OCI-LY3 (cell line): Measurements from ENCODE around the gene TRPM1.

ENCODE experiments used
- H2AFZ ChIP-seq: fragments of 200-600, 300-600 bp; shearing (Covaris generic); 2 replicates; pipeline ENCODE4 v1.6.0; 2014; ENCODE audit warnings: antibody characterized with exemption, low read depth, low read length
- H3K27ac ChIP-seq: fragments of 200-600, 300-600 bp; sonication (generic); 2 replicates; pipeline ENCODE4 v1.5.1; 2014; ENCODE audit warnings: mild to moderate bottlenecking, low read length, moderate library complexity, mixed read lengths
- H3K27me3 ChIP-seq: fragments of 200-600, 300-600 bp; sonication (generic); 2 replicates; pipeline ENCODE4 v1.6.1; 2014; ENCODE audit warnings: low read depth, low read length, mixed read lengths
- H3K36me3 ChIP-seq: fragments of 200-600, 300-600 bp; sonication (generic); replicated peaks from 2 replicates; pipeline ENCODE3; 2014; ENCODE audit warnings: low read depth, low read length, mixed read lengths
- H3K4me1 ChIP-seq: fragments of 300-600, 200-600 bp; sonication (generic); 2 replicates; pipeline ENCODE4 v1.6.1; 2014; ENCODE audit warnings: low read length, mixed read lengths
- H3K4me2 ChIP-seq: fragments of 200-600, 300-600 bp; sonication (generic); 2 replicates; pipeline ENCODE4 v1.6.1; 2014; ENCODE audit warnings: low read length, mixed read lengths
- H3K4me3 ChIP-seq: fragments of 300-600, 200-600 bp; sonication (generic); 2 replicates; pipeline ENCODE4 v1.5.1; 2014; ENCODE audit warnings: antibody characterized with exemption, mild to moderate bottlenecking, low read length, moderate library complexity
- H3K79me2 ChIP-seq: fragments of 300-600, 200-600 bp; shearing (Covaris generic); 2 replicates; pipeline ENCODE4 v1.6.1; 2014; ENCODE audit warnings: mild to moderate bottlenecking, low read length, mixed read lengths
- H3K9ac ChIP-seq: fragments of 300-600, 200-600 bp; shearing (Covaris generic); 2 replicates; pipeline ENCODE4 v1.6.0; 2014; ENCODE audit warnings: mild to moderate bottlenecking, low read length, moderate library complexity
- H3K9me3 ChIP-seq: fragments of 200-600, 300-600 bp; shearing (Covaris generic); 2 replicates; pipeline ENCODE4 v1.6.1; 2014; ENCODE audit warnings: low read length, mixed read lengths; ENCODE audit not compliant: insufficient read depth
- H4K20me1 ChIP-seq: fragments of 200-600, 300-600 bp; sonication (generic); 2 replicates; pipeline ENCODE4 v1.6.1; 2016; ENCODE audit warnings: low read length, mixed read lengths; ENCODE audit not compliant: insufficient read depth
- CTCF ChIP-seq: fragments of 200-600, 300-600 bp; sonication (generic); IDR thresholded peaks from 2 replicates; pipeline ENCODE4 v1.5.1; 2014; ENCODE audit warnings: antibody characterized with exemption, low read length, low read depth
- EZH2phosphoT487 ChIP-seq: fragments of 200-600 bp; shearing (Covaris generic); IDR thresholded peaks from 2 replicates; pipeline ENCODE4 v1.6.1; 2018; ENCODE audit warnings: antibody characterized with exemption, mixed run types, low read depth

The TRPM1 gene

DNA sequence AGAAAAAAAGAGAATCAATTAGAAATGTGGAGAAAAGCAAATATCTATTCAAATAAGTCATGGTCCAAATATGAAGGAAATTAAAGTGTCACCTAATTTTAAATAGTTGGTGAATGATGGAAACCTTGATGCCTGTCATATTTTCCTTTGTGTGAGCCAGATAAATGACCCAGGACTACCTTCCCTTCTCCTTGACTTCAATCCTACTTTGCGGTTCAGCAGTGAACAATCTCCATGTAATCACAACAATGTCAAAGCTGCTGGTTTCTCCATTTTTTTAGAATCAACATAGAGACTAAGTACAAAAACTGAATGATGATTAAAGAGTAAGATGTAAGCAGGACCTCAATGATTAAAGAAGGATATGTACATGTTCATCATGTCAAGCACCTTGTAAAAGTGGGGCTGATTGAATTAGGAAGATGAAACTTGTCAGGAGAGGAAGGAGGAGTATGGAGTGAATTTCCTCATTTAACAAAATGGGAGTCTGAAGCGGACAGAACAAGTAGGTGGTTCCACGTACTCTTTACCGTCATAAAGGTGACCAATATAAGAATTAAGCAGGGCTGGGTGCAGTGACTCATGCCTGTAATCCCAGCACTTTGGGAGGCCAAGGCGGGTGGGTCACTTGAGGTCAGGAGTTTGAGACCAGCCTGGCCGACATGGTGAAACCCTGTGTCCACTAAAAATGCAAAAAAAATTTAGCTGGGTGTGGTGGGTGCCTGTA is 43.1 kb downstream of the TRPM1 start:
- no peak overlapping the region for H3K27ac ChIP-seq

DNA sequence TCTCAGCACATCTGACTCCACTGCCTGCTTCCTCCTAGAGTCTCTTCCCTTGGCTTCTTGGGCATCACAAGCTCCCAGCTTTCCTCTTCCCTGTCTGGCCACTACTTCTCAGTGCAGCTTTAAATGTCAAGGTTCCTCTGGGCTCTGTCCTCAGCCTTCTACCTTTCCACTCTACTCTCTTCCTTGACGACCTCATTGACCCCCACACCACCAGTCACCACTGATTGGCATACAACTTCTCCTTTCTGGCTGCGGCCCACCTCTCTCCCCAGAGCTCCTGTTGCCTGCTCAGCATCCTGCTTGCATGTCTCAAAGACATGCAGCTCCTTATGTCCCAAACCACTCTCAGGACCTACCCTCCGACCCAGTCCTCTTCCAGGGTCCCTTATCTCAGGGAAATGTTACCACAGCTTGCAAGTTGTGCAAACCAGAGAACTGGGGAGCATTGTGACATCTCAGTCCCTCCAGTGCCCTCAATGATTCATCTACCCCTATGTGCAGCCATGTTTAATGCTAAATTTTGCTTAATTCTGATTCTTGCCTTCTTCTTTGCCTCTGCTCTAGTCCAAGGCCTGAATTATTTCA is 49.9 kb downstream of the TRPM1 start:
- no peak overlapping the region for H3K9ac ChIP-seq
- TF ChIP-seq EZH2phosphoT487 (no peak), CTCF (no peak)
- H3K36me3 ChIP-seq = no peaks in the 10 kb centered on the region
- no peak overlapping the region for H3K27ac ChIP-seq
- H3K9me3 ChIP-seq = no peaks in the 10 kb centered on the region
- no peak overlapping the region for H3K4me3 ChIP-seq
- H2AFZ ChIP-seq = no peak overlapping the region
- peaks cover 8% of the 10 kb centered on the region; the same call in 1 of the 2 replicates for H3K27me3 ChIP-seq
- H3K79me2 ChIP-seq = no peaks in the 10 kb centered on the region
- H3K4me1 ChIP-seq = peaks cover 16% of the 10 kb centered on the region
- H4K20me1 ChIP-seq = no peaks in the 10 kb centered on the region
- H3K4me2 ChIP-seq = no peak overlapping the region

More for the DNA sequence above, 43.1 kb downstream of the TRPM1 start:
- H3K79me2 ChIP-seq = no peaks in the 10 kb centered on the region
- H4K20me1 ChIP-seq = no peaks in the 10 kb centered on the region
- H3K4me1 ChIP-seq = peaks cover 23% of the 10 kb centered on the region
- TF ChIP-seq CTCF = no peak
- no peak for TF ChIP-seq EZH2phosphoT487
- H3K27me3 ChIP-seq = peaks cover 15% of the 10 kb centered on the region; the same call in 1 of the 2 replicates
- no peaks in the 10 kb centered on the region for H3K36me3 ChIP-seq
- no peak overlapping the region for H3K4me3 ChIP-seq
- H2AFZ ChIP-seq = no peak overlapping the region
- H3K9me3 ChIP-seq = no peaks in the 10 kb centered on the region
- H3K4me2 ChIP-seq = no peak overlapping the region
- H3K9ac ChIP-seq = no peak overlapping the region

GRCh38 chr15:31050953-31051352 is 50.6 kb downstream of the TRPM1 start:
- Histone ChIP-seq H3K4me1 (peaks cover 16% of the 10 kb centered on the region), H3K4me3 (no peak overlapping the region), H3K9me3 (no peaks in the 10 kb centered on the region), H3K36me3 (no peaks in the 10 kb centered on the region), H2AFZ (no peak overlapping the region), H3K9ac (no peak overlapping the region), H3K27ac (no peak overlapping the region), H3K27me3 (0 out of 2 replicates have a peak, but pooled peaks cover 4% of the 10 kb centered on the region), H3K4me2 (no peak overlapping the region), H3K79me2 (no peaks in the 10 kb centered on the region), H4K20me1 (no peaks in the 10 kb centered on the region)
- no peak for TF ChIP-seq CTCF
- TF ChIP-seq EZH2phosphoT487 = no peak
